Retinal pigment epithelial cell (primary cell): ENCODE data around the gene EXOC6B.

Source experiments
- DNase-seq: peaks from one replicate; pipeline ENCODE4 v3.0.0-alpha.2; 2010; ENCODE audit warnings: low read depth
- H3K4me3 ChIP-seq: 2 replicates; pipeline ENCODE4 v1.5.1; 2011; ENCODE audit warnings: mild to moderate bottlenecking, low read length, control low read depth, moderate library complexity
- CTCF ChIP-seq: conservative IDR thresholded peaks from 2 replicates; pipeline ENCODE4 v1.5.1; 2011; ENCODE audit warnings: low read depth, low read length, control low read depth, inconsistent platforms

Gene EXOC6B

GRCh38 chr2:72157871-72158771 lies 667.7 kb downstream of the EXOC6B start:
- no peak for TF ChIP-seq CTCF
- no peak overlapping the region for H3K4me3 ChIP-seq
- no peak for DNase-seq

GRCh38 chr2:72156872-72157271 lies 669.0 kb downstream of the EXOC6B start:
- no peak for TF ChIP-seq CTCF
- no peak for DNase-seq
- H3K4me3 ChIP-seq, result no peak overlapping the region

- no peak for TF ChIP-seq CTCF
- no peak for DNase-seq
- no peak overlapping the region for H3K4me3 ChIP-seq
Observed at GRCh38 chr2:72155737-72156136, 670.1 kb downstream of the EXOC6B start.

- no peak for DNase-seq
- no peak for TF ChIP-seq CTCF
- H3K4me3 ChIP-seq, result no peak overlapping the region
Observed at GRCh38 chr2:72155151-72155550, 670.7 kb downstream of the EXOC6B start.

- DNase-seq, result no peak
- no peak overlapping the region for H3K4me3 ChIP-seq
- no peak for TF ChIP-seq CTCF
Observed at GRCh38 chr2:72154386-72154975, 671.4 kb downstream of the EXOC6B start.

- H3K4me3 ChIP-seq, result no peak overlapping the region
- no peak for DNase-seq
- TF ChIP-seq CTCF, result no peak
Observed at GRCh38 chr2:72153924-72154323, 671.9 kb downstream of the EXOC6B start.
